ENCODE data around the gene FAM219A. TPM values are rescaled to one million over a fixed set of nuclear protein-coding genes. Genes with fewer than 3 reads are reported as not detected.

Gene FAM219A
- total RNA-seq, 1 experiment from 2014 or later: 3.7 TPM

DNA sequence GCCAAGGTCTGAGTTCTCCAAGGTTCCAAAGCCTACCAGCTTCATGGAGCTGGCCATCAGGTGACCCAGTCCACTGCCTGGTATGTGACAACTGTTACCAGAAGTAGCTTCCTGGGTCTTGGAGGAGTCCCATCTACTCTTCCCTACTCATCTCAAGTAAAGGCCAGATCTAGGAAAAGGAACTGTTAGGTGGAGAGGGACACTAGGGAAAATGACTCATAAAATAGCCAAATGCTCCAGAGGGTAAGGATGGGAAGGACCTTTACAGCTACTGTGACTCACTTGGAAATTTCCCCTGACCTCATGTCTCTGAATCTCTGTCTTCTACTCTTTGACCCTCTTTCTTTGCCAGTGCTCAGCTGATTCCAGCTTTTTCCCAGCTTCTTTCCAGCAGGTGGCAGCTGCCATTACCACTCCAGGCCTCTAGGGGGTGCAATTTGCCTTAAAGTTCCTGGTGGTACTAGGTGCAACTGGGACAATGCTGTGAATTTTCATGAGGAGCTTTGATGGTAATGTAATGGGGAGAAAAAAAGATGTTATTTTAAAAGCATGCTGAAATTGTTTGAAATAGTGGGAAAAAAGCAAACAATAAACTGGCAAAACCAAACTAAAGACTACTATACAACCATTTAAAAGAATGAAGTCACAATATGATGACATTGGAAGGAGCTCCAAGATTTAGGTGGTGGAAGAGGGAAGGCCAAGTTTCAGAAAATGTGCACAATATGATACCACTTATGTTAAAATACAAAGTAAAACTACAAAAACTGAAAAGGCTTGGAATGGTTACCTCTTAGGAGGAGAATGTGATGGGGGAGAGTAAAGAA, 54.6 kb downstream of the FAM219A start:
- no peak overlapping the region for H3K27ac ChIP-seq (ENCODE audit: low read length)
- no peaks in the 10 kb centered on the region for H3K9me3 ChIP-seq (ENCODE audit: low read length)
- H4K20me1 ChIP-seq (ENCODE audit: insufficient read depth, low read depth, low read length): no peaks in the 10 kb centered on the region; the same call in 1 of the 2 replicates
- no peaks in the 10 kb centered on the region for H3K4me1 ChIP-seq (ENCODE audit: low read length)
- no peak overlapping the region for H3K9ac ChIP-seq (ENCODE audit: low read length)
- no peaks in the 10 kb centered on the region for H3K36me3 ChIP-seq (ENCODE audit: insufficient read depth, low read length)
- no peak overlapping the region for H3K4me2 ChIP-seq (ENCODE audit: low read depth, low read length, poor library complexity, severe bottlenecking)
- H3K27me3 ChIP-seq (ENCODE audit: low read length): no peaks in the 10 kb centered on the region
- H2AFZ ChIP-seq (ENCODE audit: low read length): no peak overlapping the region
- DNase-seq: peak; percentile 75
- H3K9me2 ChIP-seq (replicated peaks; ENCODE audit: insufficient read depth, low read length): no peaks in the 10 kb centered on the region
- H3K79me2 ChIP-seq (ENCODE audit: low read length): no peaks in the 10 kb centered on the region
- no peak overlapping the region for H3K4me3 ChIP-seq (ENCODE audit: low read length)

DNA sequence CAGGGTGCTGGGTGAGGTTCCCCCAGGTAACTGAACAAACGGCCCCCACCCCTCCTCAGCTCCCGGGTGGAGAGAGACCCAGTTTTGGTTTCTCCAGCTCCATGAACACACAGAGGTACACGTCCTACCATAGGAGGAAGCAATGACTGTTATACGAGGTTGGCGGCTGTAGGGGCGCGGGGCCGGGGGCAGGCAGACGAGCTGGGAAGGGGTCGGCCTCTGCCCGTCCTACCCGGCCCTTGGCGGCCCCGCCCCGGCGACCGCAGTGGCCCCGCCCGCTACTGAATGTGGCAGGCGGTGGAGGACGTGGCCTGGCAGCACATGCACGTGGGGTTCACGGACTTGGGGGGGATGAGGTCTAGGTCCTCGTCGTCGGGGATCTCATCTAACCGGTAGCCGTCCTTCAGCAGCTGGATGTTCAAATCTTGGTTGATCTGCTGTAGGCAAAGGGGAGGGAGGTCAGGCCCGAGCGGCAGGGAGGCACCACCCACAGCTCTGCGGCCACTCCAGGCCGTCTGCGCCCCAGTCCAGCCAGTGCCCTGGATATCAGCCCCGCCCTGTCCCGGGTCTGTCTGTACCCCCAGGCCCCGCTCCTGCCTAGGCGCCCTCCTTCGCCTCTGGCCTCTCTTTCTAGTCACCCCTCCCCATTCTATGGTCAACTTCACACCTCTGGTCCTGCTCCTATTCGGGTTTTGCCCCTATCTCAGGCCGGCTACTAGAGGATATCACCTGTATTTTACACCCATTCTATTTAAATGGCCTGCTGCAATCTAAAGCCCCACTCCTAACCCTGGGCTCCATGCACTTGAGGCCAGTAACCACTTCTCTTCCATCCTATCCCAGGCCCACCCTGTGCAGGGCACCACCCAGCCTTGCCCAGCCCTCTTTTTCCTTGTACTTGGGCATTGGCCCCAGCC, 57.4 kb downstream of the FAM219A start:
- H3K79me2 ChIP-seq (ENCODE audit: low read length): no peaks in the 10 kb centered on the region
- H3K9me3 ChIP-seq (ENCODE audit: low read length): no peaks in the 10 kb centered on the region
- no peak overlapping the region for H3K4me3 ChIP-seq (ENCODE audit: low read length)
- no peaks in the 10 kb centered on the region for H3K9me2 ChIP-seq (replicated peaks; ENCODE audit: insufficient read depth, low read length)
- H2AFZ ChIP-seq (ENCODE audit: low read length): no peak overlapping the region
- no peaks in the 10 kb centered on the region for H3K4me1 ChIP-seq (ENCODE audit: low read length)
- H3K27ac ChIP-seq (ENCODE audit: low read length): no peak overlapping the region
- no peaks in the 10 kb centered on the region for H4K20me1 ChIP-seq (ENCODE audit: insufficient read depth, low read depth, low read length)
- DNase-seq: no peak
- H3K9ac ChIP-seq (ENCODE audit: low read length): no peak overlapping the region
- H3K27me3 ChIP-seq (ENCODE audit: low read length): no peaks in the 10 kb centered on the region
- no peaks in the 10 kb centered on the region for H3K36me3 ChIP-seq (ENCODE audit: insufficient read depth, low read length)
- H3K4me2 ChIP-seq (ENCODE audit: low read depth, low read length, poor library complexity, severe bottlenecking): no peak overlapping the region

- Histone ChIP-seq H3K9ac (ENCODE audit: low read length) (no peak overlapping the region), H3K9me3 (ENCODE audit: low read length) (no peaks in the 10 kb centered on the region), H2AFZ (ENCODE audit: low read length) (no peak overlapping the region), H3K4me1 (ENCODE audit: low read length) (no peaks in the 10 kb centered on the region), H3K36me3 (ENCODE audit: insufficient read depth, low read length) (no peaks in the 10 kb centered on the region), H3K27ac (ENCODE audit: low read length) (no peak overlapping the region), H3K9me2 (replicated peaks; ENCODE audit: insufficient read depth, low read length) (no peaks in the 10 kb centered on the region), H3K4me2 (ENCODE audit: low read depth, low read length, poor library complexity, severe bottlenecking) (no peak overlapping the region), H3K79me2 (ENCODE audit: low read length) (no peaks in the 10 kb centered on the region), H3K27me3 (ENCODE audit: low read length) (no peaks in the 10 kb centered on the region), H3K4me3 (ENCODE audit: low read length) (no peak overlapping the region), H4K20me1 (ENCODE audit: insufficient read depth, low read depth, low read length) (no peaks in the 10 kb centered on the region)
- DNase-seq: no peak
Measured at GRCh38 chr9:34400275-34400674, 58.1 kb downstream of the FAM219A start.

DNA sequence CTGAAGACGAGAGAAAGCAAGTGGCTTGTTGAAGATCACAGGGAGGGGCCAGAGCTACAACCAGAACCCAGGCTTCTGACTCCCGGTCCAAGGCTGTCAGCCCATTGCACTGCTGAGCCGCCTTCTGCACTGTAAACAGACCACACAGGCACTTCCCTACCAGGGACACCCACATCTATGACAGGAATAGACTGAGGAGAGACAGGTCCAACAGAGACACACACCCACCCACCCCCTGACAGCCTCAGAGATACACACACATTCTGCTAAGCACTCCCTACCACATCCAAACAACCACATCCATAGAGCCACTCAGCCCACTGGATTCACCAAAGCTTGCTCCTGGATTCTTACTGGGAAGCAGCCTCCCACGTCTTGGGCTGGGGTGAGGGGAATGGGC, 58.6 kb downstream of the FAM219A start:
- H3K79me2 ChIP-seq (ENCODE audit: low read length): no peaks in the 10 kb centered on the region

DNA sequence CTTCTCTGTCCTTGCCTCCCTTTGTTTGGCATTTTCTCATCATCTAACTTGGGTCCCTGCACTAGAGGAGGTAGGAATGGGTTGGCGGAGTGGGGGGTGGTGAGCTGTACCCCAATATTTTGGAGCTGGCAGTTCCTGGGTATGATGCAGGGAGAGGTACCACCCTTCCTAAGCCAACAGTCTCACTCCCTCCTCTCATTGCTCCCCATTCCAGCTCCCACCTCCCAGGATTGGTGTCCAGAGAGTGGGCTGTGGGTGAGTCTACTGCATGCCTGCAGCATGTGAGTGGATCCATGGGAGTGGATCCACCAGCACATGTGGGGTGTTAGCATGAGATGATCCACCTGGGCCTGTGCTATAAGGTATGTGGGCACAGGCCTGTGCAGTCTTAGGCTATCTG, 59.5 kb downstream of the FAM219A start:
- H4K20me1 ChIP-seq (ENCODE audit: insufficient read depth, low read depth, low read length): no peaks in the 10 kb centered on the region
- H3K4me1 ChIP-seq (ENCODE audit: low read length): no peaks in the 10 kb centered on the region
- H3K9ac ChIP-seq (ENCODE audit: low read length): no peak overlapping the region
- DNase-seq: no peak
- H3K4me3 ChIP-seq (ENCODE audit: low read length): no peak overlapping the region
- H3K9me2 ChIP-seq (replicated peaks; ENCODE audit: insufficient read depth, low read length): no peaks in the 10 kb centered on the region
- no peak overlapping the region for H2AFZ ChIP-seq (ENCODE audit: low read length)
- H3K4me2 ChIP-seq (ENCODE audit: low read depth, low read length, poor library complexity, severe bottlenecking): no peak overlapping the region
- H3K27ac ChIP-seq (ENCODE audit: low read length): no peak overlapping the region
- H3K9me3 ChIP-seq (ENCODE audit: low read length): no peaks in the 10 kb centered on the region
- no peaks in the 10 kb centered on the region for H3K27me3 ChIP-seq (ENCODE audit: low read length)
- H3K79me2 ChIP-seq (ENCODE audit: low read length): no peaks in the 10 kb centered on the region
- no peaks in the 10 kb centered on the region for H3K36me3 ChIP-seq (ENCODE audit: insufficient read depth, low read length)

More for the DNA sequence above, 58.6 kb downstream of the FAM219A start:
- Histone ChIP-seq H3K4me1 (ENCODE audit: low read length) (no peaks in the 10 kb centered on the region), H3K4me3 (ENCODE audit: low read length) (no peak overlapping the region), H2AFZ (ENCODE audit: low read length) (no peak overlapping the region), H3K36me3 (ENCODE audit: insufficient read depth, low read length) (no peaks in the 10 kb centered on the region), H3K4me2 (ENCODE audit: low read depth, low read length, poor library complexity, severe bottlenecking) (no peak overlapping the region), H3K27ac (ENCODE audit: low read length) (no peak overlapping the region), H3K9me3 (ENCODE audit: low read length) (no peaks in the 10 kb centered on the region), H3K9ac (ENCODE audit: low read length) (no peak overlapping the region), H4K20me1 (ENCODE audit: insufficient read depth, low read depth, low read length) (no peaks in the 10 kb centered on the region), H3K9me2 (replicated peaks; ENCODE audit: insufficient read depth, low read length) (no peaks in the 10 kb centered on the region), H3K27me3 (ENCODE audit: low read length) (no peaks in the 10 kb centered on the region)
- no peak for DNase-seq

DNA sequence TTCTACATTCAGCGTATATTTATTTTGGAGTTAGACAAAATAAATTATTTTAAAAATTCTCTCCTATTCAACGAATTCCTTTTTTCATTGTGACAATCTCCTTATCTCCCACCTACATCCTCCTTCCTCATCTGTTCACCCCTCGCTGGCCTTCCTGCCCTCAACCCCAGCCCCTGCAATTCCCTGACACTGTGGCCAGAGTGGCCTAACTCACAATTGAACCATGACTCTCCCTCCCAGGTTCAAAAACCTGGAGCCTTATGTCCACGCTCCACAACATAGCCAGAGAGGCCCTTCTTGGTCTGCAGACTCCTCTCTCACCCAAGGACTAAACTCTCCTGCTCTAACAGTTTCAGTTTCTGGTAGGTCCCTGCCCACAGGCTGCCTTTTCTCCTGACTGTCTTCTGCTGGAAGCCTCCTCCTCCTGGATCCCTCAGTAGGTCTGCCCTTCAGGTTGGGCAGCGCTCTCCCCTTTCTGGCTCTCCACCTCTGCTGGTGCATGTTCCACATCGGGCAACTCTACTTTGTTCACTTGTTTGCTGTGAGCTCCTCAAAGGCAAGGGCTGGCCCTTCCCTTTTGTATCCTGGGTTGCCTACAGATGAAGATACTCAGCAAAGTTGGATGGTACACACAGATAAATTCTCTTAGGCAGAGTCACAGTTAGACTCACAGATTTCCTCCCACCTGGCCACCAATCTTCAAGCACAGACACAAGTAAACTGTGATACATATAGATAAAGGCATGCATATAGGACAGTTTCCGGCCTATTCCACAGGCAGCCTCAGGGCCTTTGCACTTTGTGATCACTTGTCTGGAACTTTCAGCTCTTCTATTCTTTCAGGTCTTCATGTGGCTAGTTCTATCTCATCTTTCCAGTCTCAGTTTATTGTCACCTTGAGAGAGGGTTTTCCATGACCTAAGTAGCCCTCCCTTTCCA, 61.8 kb downstream of the FAM219A start:
- Histone ChIP-seq H3K9ac (ENCODE audit: low read length) (no peak overlapping the region), H3K9me3 (ENCODE audit: low read length) (no peaks in the 10 kb centered on the region), H3K27me3 (ENCODE audit: low read length) (no peaks in the 10 kb centered on the region), H3K36me3 (ENCODE audit: insufficient read depth, low read length) (no peaks in the 10 kb centered on the region), H2AFZ (ENCODE audit: low read length) (no peak overlapping the region), H4K20me1 (ENCODE audit: insufficient read depth, low read depth, low read length) (no peaks in the 10 kb centered on the region), H3K4me3 (ENCODE audit: low read length) (no peak overlapping the region), H3K4me1 (ENCODE audit: low read length) (no peaks in the 10 kb centered on the region), H3K9me2 (replicated peaks; ENCODE audit: insufficient read depth, low read length) (no peaks in the 10 kb centered on the region), H3K27ac (ENCODE audit: low read length) (no peak overlapping the region), H3K4me2 (ENCODE audit: low read depth, low read length, poor library complexity, severe bottlenecking) (no peak overlapping the region), H3K79me2 (ENCODE audit: low read length) (no peaks in the 10 kb centered on the region)
- DNase-seq: no peak

DNA sequence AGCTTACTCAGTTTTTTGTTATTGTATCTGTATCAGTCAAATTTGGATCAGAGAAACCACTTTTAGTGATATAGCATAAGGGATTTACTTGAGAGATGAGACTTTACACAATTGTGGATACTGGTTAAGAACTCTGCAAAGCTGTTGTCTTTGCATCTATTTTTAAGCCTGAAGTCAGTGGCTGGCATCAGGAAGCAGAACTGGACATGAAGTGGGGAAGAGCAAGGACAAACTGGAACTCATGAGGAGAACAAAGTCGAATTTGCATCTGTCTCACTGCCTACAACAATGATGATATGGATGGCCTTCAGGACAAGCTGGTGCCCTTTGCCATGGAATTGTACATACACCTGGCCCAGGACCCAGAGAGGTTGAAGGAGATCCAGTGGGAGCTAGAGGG, 65.9 kb downstream of the FAM219A start:
- Histone ChIP-seq H3K4me2 (ENCODE audit: low read depth, low read length, poor library complexity, severe bottlenecking) (no peak overlapping the region), H3K4me1 (ENCODE audit: low read length) (no peaks in the 10 kb centered on the region), H3K27ac (ENCODE audit: low read length) (no peak overlapping the region), H3K9me3 (ENCODE audit: low read length) (no peaks in the 10 kb centered on the region), H3K4me3 (ENCODE audit: low read length) (no peak overlapping the region), H3K9ac (ENCODE audit: low read length) (no peak overlapping the region), H4K20me1 (ENCODE audit: insufficient read depth, low read depth, low read length) (no peaks in the 10 kb centered on the region), H3K27me3 (ENCODE audit: low read length) (no peaks in the 10 kb centered on the region), H3K36me3 (ENCODE audit: insufficient read depth, low read length) (no peaks in the 10 kb centered on the region), H3K79me2 (ENCODE audit: low read length) (no peaks in the 10 kb centered on the region), H3K9me2 (replicated peaks; ENCODE audit: insufficient read depth, low read length) (no peaks in the 10 kb centered on the region), H2AFZ (ENCODE audit: low read length) (no peak overlapping the region)
- no peak for DNase-seq

Data from Karpas-422 (cell line).